Measurements from ENCODE around the gene PTPRG.

PTPRG gene

DNA sequence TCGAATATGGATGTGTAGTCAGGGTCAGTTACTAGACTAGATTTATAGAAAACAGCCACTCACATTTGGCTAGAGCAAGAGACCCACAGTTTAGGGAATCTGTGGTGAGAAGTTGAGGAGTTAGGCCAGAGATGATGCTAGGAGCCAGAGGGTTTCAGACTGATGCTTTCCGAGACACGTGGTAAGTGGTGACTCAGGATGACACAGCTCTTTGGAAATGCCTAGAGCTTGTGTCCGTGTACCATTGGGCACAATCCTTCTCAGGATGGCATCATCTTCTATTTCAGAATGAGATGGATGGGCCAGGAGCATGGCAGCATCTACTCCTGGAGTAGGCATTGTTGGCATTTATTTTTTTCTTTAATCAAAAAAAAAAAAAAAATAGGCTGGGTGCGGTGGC, 28.5 kb downstream of the PTPRG start:
- no peak for DNase-seq (ENCODE audit: low read depth)

DNA sequence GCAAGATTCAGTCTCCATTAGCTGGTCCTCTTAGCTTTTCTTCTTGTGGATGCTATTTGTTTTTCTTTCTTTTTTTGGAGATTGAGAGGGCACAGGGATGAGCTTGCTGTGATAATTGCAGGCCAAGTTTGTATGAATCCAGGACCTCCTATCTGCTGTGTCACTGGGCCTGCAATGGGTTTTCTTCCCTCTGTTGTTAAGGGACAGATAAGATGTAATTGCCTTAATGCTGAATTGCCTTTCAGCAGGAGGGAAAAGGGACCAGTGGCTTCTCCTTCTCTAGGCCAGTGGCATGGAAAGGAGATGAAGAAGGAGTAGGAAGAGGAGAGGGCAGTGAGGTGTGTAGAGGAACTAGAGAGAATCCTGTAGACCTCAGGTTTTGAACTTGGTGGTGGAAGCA, 29.9 kb downstream of the PTPRG start:
- no peak for DNase-seq (ENCODE audit: low read depth)

DNA sequence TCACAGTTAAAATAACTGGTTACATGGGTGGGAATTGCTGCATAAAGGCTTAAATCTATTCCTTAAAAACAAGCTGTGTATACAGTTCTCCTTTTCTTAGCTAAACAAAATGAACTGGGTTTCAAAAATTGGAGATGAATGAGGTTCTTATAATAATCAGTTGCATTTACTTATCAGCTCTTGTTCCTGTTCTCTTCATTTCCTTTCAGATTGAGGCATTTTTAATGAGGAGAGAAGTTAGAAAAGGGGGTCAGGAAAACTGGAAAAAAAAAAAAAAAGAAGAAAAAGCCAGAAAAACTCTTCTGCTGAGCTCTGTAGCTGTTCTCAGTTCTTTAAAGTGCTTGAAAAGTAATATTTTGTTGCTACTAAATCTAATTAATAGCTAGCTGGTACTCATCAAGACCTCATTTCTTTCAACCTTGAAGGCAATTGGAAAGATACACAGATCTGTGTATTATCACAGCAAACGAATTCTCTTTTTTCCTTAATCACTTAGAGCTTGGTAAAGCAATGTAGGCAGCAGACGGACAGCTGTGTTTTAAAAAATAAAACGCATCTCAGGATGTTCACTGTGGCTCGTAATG, 32.2 kb downstream of the PTPRG start:
- DNase-seq (ENCODE audit: low read depth): no peak

DNA sequence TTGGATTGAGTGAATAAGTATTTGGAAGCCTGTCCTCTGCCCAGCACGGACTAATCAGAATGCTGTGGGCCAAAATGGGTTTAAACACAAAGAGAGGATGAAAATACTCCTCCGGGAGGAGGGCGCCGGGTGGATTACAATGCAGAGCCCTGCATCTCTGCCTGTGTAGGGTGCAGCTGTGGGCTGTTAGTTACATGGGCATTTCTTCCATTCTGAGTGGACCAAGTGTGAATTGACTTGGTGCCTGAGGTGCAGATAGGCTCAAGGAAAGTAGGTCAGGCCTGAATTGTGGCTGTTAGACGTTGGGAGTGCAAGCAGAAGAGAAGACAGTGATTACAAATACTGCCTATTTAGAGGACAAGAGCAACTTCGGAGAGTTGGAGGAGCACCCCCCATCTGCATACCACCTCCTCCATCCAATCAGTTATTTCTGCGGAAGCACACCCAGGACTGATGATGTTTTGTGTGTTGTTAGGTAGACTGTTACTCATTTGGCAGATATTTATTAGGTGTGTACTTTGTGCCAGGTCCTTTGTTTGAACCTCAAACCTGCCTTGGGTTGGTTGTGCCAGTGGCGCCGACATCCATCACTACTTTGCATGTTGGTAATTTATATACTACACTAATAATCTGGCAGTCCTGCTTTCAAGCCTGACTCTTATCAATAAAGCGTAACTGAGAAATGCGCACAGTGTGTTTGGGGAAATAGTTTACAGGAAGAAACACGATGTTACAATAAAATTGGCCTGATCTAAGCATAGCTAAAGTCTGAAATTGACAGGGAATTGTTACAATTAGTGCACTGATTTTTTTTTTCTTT, 33.0 kb downstream of the PTPRG start:
- DNase-seq (ENCODE audit: low read depth): no peak

- DNase-seq (ENCODE audit: low read depth): no peak
These were observed 33.6 kb downstream of the PTPRG start for GRCh38 chr3:61594964-61595285.

GRCh38 chr3:61595288-61595687, 33.9 kb downstream of the PTPRG start:
- DNase-seq (ENCODE audit: low read depth): no peak

- DNase-seq (ENCODE audit: low read depth): no peak
These were observed 34.5 kb downstream of the PTPRG start for GRCh38 chr3:61595826-61596225.

DNA sequence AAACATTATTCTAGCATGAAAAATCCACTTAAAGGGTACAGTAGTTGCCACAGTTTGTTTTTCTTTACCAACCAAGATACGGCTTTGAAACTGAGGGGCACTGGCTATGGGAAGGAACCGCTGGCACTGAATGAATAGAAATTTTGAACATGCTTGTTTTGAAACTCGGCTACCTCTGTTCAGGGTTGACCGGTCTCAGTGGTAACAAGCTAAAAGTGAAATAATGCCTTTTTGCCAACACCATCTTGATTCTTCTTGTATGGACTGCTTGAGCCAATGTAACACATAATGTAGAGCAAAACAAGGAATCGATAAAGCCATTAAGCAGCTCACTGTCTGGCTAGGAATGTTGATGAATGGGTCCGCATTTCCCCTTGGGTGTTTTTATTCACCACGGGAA, 36.5 kb downstream of the PTPRG start:
- no peak for DNase-seq (ENCODE audit: low read depth)

DNA sequence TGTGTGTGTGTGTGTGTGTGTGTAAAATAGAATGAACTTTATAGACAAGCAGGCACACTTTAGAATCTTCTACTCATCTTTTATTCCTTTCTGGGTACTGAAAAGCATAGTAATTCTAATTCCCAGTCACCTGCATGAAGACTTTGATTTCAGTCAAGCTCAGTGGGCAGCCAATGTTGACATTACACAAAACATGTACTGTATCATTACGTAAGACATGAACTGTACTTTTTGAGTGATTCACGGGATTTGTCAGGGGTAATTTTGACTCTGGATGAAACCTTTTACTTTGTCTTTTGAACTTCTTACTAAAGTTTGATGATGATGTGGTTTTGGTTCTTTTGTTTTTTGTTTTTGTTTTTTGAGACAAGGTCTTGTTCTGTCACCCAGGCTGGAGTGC, 38.8 kb downstream of the PTPRG start:
- DNase-seq (ENCODE audit: low read depth): no peak

DNA sequence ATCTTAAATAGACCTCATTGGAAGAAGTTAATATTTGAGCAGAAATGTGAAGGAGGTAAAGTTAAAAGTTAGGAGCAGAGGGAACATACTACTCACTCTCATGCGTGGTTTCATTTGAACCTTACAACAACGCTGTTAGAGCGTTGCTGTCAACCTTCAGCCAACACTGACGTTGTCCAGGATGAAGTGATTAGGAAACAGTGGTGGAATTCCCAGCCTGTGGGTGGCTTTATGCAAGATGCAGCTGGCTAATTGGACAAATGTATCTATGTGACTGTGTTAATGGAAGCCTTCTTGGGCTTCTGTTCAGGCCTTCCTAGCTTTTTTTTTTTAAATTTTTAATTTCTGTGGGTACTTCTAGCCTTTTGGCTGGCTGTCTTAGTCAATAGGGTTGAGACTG, 40.5 kb downstream of the PTPRG start:
- DNase-seq (ENCODE audit: low read depth): no peak

DNA sequence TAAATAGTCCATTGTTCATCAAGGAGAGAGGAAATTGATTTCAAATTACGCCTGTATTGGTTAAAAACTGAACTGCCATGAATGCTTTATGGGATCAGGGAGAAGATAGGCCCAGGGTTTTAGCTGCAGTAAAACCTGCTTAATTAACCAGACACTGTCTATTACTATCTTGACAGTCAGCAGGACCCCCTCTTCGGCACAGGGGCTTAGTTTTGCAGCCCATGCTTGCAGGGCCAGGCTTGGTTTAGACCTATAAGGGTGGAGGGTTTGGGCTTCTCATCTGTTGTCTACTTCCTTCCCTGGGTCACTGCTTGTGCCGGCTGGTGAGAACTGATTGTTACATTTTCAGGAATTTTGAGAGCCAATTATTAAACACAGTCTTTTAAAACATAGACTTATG, 41.1 kb downstream of the PTPRG start:
- no peak for DNase-seq (ENCODE audit: low read depth)

- DNase-seq (ENCODE audit: low read depth): no peak
These were observed 44.3 kb downstream of the PTPRG start for GRCh38 chr3:61605589-61606175.

DNA sequence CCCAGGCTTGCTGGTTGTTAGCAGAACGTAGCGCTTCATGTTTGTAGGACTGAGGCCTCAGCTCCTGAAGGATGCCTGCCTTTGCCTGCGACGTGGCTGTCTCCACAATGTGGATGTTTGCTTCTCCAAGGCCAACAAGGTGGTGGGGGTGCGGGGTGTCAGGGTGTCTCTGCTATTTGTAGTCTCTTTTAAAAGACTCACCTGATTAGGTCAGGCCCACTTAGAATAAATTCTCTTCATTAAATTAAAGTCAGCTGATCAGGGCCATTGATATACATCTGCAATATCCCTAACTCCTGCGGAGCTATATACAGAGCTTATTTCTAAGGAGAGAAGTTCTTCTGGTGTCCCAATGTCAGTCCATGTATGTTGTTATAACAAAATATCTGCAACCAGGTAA, 44.8 kb downstream of the PTPRG start:
- no peak for DNase-seq (ENCODE audit: low read depth)

DNA sequence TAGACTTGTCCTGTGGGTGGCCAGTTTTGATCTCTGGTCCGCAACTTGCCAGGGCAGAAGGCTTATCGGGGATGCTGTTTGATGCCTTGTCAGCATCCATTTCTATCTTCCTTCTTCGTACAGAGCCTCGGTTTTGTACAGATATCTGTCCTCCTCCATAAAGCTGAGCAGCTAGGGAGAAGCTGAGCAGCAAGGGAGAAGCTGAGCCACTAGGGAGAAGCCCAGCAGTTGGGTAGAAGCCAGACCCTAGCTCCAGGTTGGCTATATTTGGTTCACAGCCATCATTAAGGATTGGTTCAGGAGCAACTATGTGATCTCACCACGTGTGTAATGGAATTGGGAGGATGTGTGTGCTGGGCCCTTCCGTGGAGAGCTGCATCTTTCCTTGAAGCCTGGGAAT, 46.7 kb downstream of the PTPRG start:
- DNase-seq (ENCODE audit: low read depth): no peak

GRCh38 chr3:61608711-61609110, 47.3 kb downstream of the PTPRG start:
- no peak for DNase-seq (ENCODE audit: low read depth)

DNA sequence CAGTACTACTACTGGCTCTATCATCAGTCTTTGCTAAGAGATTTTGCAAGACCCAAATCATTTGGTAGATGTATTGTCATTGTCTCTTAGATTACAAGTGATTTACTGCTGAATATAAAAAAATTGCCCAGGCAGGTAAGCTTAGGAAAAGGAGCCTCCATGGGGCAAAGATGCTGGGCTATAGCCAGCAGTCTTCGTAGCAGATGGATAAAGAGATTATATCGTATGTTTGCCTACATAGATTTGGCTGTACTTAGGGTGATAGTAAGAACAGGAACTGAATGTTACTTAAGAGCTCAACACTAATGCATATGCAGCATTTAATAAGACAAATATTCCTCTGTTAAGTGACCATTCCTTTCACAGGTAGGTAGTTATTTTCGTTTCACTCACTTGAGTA, 48.9 kb downstream of the PTPRG start:
- DNase-seq (ENCODE audit: low read depth): no peak

GRCh38 chr3:61612211-61613194, 51.1 kb downstream of the PTPRG start:
- DNase-seq (ENCODE audit: low read depth): no peak

DNA sequence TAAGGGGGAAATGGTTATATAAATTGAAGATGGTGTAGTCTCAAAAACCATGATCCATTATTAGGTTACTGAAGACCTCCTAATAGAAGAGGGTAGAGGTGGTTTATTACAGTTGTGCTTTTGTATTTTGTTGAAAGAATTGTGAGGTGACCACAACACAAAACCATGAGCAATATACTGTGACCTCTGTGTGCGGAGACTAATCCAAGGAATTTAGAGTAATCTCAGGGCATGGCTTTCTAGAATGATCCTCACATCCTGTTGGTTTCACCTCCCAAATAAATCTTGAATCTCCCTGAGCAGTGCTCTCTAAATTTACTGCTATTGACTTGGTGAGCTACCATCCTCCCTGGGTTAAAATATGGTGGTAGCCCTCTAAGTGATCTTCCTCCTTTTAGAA, 52.3 kb downstream of the PTPRG start:
- DNase-seq (ENCODE audit: low read depth): no peak

DNA sequence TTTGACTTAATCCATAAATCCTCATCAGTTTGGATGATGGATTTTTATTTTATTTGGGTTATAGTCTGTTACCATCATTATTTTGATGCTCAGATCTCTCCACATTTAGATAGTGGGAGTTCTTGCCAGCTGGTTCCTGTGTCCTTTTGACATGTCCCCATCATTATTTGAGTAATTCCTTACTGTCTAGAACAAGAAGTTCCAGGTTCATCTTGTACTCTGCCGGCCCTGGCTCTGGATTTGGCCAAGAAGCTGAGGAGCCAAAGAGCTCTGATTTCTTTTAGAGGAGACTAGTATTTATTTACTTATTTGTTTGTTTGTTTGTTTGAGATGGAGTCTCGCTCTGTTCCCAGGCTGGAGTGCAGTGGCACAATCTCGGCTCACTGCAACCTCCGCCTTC, 54.3 kb downstream of the PTPRG start:
- no peak for DNase-seq (ENCODE audit: low read depth)

DNA sequence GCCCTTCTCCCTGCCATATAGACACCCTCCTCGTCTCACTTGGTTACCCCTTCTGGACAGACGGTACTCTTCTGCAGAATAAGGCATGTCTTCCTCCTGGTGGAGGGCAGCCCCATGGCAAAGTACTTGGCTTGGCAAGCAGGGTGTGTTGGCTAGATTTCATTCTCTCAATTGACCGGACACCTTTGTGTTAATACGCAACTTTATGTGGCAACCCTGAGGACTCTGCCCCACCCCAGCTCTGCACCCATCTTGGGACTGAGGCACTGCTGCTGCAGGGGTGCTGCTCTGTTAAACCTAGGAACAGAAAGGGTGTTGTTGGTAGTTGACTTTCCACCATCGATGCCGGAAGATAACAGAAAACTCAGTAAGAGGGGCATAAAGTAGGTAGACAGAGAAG, 55.2 kb downstream of the PTPRG start:
- no peak for DNase-seq (ENCODE audit: low read depth)

- no peak for DNase-seq (ENCODE audit: low read depth)
These were observed 55.7 kb downstream of the PTPRG start for GRCh38 chr3:61617041-61617440.

GRCh38 chr3:61617651-61618050, 56.3 kb downstream of the PTPRG start:
- DNase-seq (ENCODE audit: low read depth): no peak

GRCh38 chr3:61618231-61618630, 56.9 kb downstream of the PTPRG start:
- DNase-seq (ENCODE audit: low read depth): no peak
